GM12878 (cell line): ENCODE data around the gene SYK. TPM values are rescaled to one million over a fixed set of nuclear protein-coding genes. Genes with fewer than 3 reads are reported as not detected.

ENCODE experiments used
- ATAC-seq: fragments of 200-7000 bp; cut with Tn5 transposase; 3 replicates; pipeline ENCODE4 v1.9.1; 2020; ENCODE audit warnings: mild to moderate bottlenecking, moderate library complexity
- BruUV-seq: library from RNA; stranded (reverse); fragments of 400-500 nt; replicated peaks from 2 replicates; lab custom pipeline; 2021; lab: Mats Ljungman, UMichigan
- CTCF ChIA-PET: fragments of 300-600 bp; sonication (Branson Sonifier 250); formaldehyde crosslinking; extraction: SDS; loops from one replicate; lab custom pipeline; 2021; ENCODE audit warnings: inconsistent platforms; lab: Yijun Ruan, JAX
- POLR2A ChIA-PET: fragments of 350-600 bp; formaldehyde crosslinking; extraction: SDS; loops from one replicate; lab custom pipeline; 2021; ENCODE audit warnings: inconsistent platforms; lab: Charles Lee
- RAD21 ChIA-PET: fragments of 300-600 bp; sonication (Branson Sonifier 250); formaldehyde crosslinking; loops from one replicate; lab custom pipeline; 2023; ENCODE audit warnings: antibody characterized with exemption; ENCODE audit not compliant: unreplicated experiment; lab: Charles Lee
- SMC1A ChIA-PET: fragments of 300-600 bp; sonication (Branson Sonifier 250); formaldehyde crosslinking; loops from one replicate; lab custom pipeline; 2023; ENCODE audit not compliant: unreplicated experiment, uncharacterized antibody; lab: Charles Lee
- DNase-seq: peaks from one replicate; pipeline ENCODE4 v3.0.0-alpha.2; 2011; ENCODE audit warnings: low read depth, low spot score
- FAIRE-seq: peaks from 3 replicates; lab custom pipeline; 2011; peaks lifted over from hg19 to GRCh38; lab: Jason Lieb, UNC
- H2AFZ ChIP-seq: 2 replicates; pipeline ENCODE4 v1.6.0; 2011; ENCODE audit warnings: low read depth, low read length, control low read depth; ENCODE audit not compliant: control insufficient read depth
- H3K27ac ChIP-seq: 2 replicates; pipeline ENCODE4 v1.5.1; 2011; ENCODE audit warnings: control low read depth; ENCODE audit not compliant: control insufficient read depth, insufficient read depth
- H3K27me3 ChIP-seq, 2 experiments: replicated peaks in 1 of 2; 2 replicates each; pipeline versions ENCODE4 v1.6.0 to v1.6.1; 2011; ENCODE audit warnings: low read length in 1 of 2; ENCODE audit not compliant: control insufficient read depth in 2 of 2, insufficient read depth in 2 of 2
- H3K36me3 ChIP-seq, 2 experiments: 2 replicates each; pipeline ENCODE4 v1.5.1; 2011; ENCODE audit warnings: low read length in 1 of 2; ENCODE audit not compliant: control insufficient read depth in 2 of 2, insufficient read depth in 2 of 2
- H3K4me1 ChIP-seq: 2 replicates; pipeline ENCODE4 v1.6.1; 2011; ENCODE audit warnings: mild to moderate bottlenecking, low read length, moderate library complexity, mixed read lengths; ENCODE audit not compliant: control insufficient read depth, insufficient read depth
- H3K4me2 ChIP-seq: 2 replicates; pipeline ENCODE4 v1.6.0; 2011; ENCODE audit warnings: control low read depth; ENCODE audit not compliant: control insufficient read depth, insufficient read depth
- H3K4me3 ChIP-seq: fragments of 200-600 bp; sonication (generic); 2 replicates; pipeline ENCODE4 v1.5.1; 2016
- H3K79me2 ChIP-seq: 2 replicates; pipeline ENCODE4 v1.6.0; 2011; ENCODE audit warnings: low read length; ENCODE audit not compliant: control insufficient read depth, insufficient read depth
- H3K9ac ChIP-seq: 2 replicates; pipeline ENCODE4 v1.8.0; 2011; ENCODE audit warnings: low read length, control low read depth, mixed read lengths; ENCODE audit not compliant: control insufficient read depth, insufficient read depth
- H3K9me3 ChIP-seq: replicated peaks from 3 replicates; pipeline ENCODE4 v1.5.1; 2011; ENCODE audit warnings: mild to moderate bottlenecking, low read length; ENCODE audit not compliant: control insufficient read depth, insufficient read depth
- H4K20me1 ChIP-seq: 2 replicates; pipeline ENCODE4 v1.6.0; 2011; ENCODE audit not compliant: control insufficient read depth, insufficient read depth
- CHD1 ChIP-seq: IDR thresholded peaks from 2 replicates; pipeline ENCODE4 v1.6.1; 2012; ENCODE audit warnings: low read depth, low read length, improper control_type of control experiment
- ELK1 ChIP-seq: IDR thresholded peaks from 2 replicates; pipeline ENCODE4 v1.6.1; 2012; ENCODE audit warnings: low read depth, low read length, improper control_type of control experiment
- EP300 ChIP-seq, 2 experiments: fragments of 150-350 bp in 1 of 2; IDR thresholded peaks; 2 replicates each; pipeline ENCODE4 v1.6.1; 2011 to 2012; ENCODE audit warnings: low read depth in 2 of 2, low read length in 2 of 2, borderline replicate concordance in 1 of 2, improper control_type of control experiment in 1 of 2, inconsistent platforms in 1 of 2; ENCODE audit not compliant: control insufficient read depth in 1 of 2
- FOS ChIP-seq: IDR thresholded peaks from 3 replicates; pipeline ENCODE4 v1.6.1; 2011; ENCODE audit warnings: borderline replicate concordance; ENCODE audit not compliant: insufficient read length; ENCODE audit errors: extremely low read depth
- HDAC6 ChIP-seq: fragments of 200-600 bp; sonication (generic); IDR thresholded peaks from one replicate; pipeline ENCODE4 v1.8.0; 2017; ENCODE audit warnings: antibody characterized with exemption; ENCODE audit not compliant: unreplicated experiment
- IKZF1 ChIP-seq: fragments of 450-650 bp; conservative IDR thresholded peaks from 2 replicates; pipeline ENCODE4 v1.6.1; 2017; ENCODE audit warnings: antibody characterized with exemption, mild to moderate bottlenecking
- KAT2A ChIP-seq: conservative IDR thresholded peaks from 2 replicates; pipeline ENCODE4 v1.6.1; 2011; ENCODE audit warnings: low read depth, low read length; ENCODE audit not compliant: control insufficient read depth
- NFXL1 ChIP-seq: fragments of 450-650 bp; IDR thresholded peaks from 2 replicates; pipeline ENCODE4 v1.6.1; 2017; ENCODE audit warnings: antibody characterized with exemption, mild to moderate bottlenecking, borderline replicate concordance
- NFYB ChIP-seq: IDR thresholded peaks from 2 replicates; pipeline ENCODE4 v1.6.1; 2011; ENCODE audit warnings: low read depth, mild to moderate bottlenecking, low read length, improper control_type of control experiment, moderate library complexity; ENCODE audit not compliant: insufficient read depth
- NKRF ChIP-seq: fragments of 450-650 bp; conservative IDR thresholded peaks from 2 replicates; pipeline ENCODE4 v1.6.1; 2017; ENCODE audit warnings: mild to moderate bottlenecking, moderate library complexity
- RAD51 ChIP-seq: fragments of 450-650 bp; IDR thresholded peaks from 2 replicates; pipeline ENCODE4 v1.6.1; 2016; ENCODE audit warnings: moderate library complexity, mild to moderate bottlenecking, inconsistent platforms
- RB1 ChIP-seq: fragments of 450-650 bp; formaldehyde crosslinking; IDR thresholded peaks from 2 replicates; pipeline ENCODE4 v1.6.1; 2017; ENCODE audit warnings: mild to moderate bottlenecking, borderline replicate concordance
- SMAD5 ChIP-seq: IDR thresholded peaks from 2 replicates; pipeline ENCODE4 v1.6.1; 2016; ENCODE audit warnings: antibody characterized with exemption, low read depth
- SP1 ChIP-seq: IDR thresholded peaks from one replicate; pipeline ENCODE4 v1.6.1; 2011; ENCODE audit warnings: low read depth, low read length
- SUZ12 ChIP-seq: fragments of 200-600 bp; sonication (generic); IDR thresholded peaks from one replicate; pipeline ENCODE4 v1.6.1; 2018; ENCODE audit warnings: antibody characterized with exemption, mild to moderate bottlenecking; ENCODE audit not compliant: unreplicated experiment
- TCF7 ChIP-seq: IDR thresholded peaks from 2 replicates; pipeline ENCODE4 v1.6.1; 2014; ENCODE audit warnings: antibody characterized with exemption, borderline replicate concordance
- YY1 ChIP-seq: IDR thresholded peaks from 2 replicates; pipeline ENCODE4 v1.6.1; 2011; ENCODE audit warnings: low read depth, mild to moderate bottlenecking, low read length
- ZBTB11 ChIP-seq: fragments of 450-650 bp; formaldehyde crosslinking; IDR thresholded peaks from 2 replicates; pipeline ENCODE4 v1.5.0; 2022; ENCODE audit warnings: mild to moderate bottlenecking, missing genetic modification characterization
- ZNF207 ChIP-seq: fragments of 450-650 bp; IDR thresholded peaks from 2 replicates; pipeline ENCODE4 v1.6.1; 2014; ENCODE audit warnings: antibody characterized with exemption, mild to moderate bottlenecking, borderline replicate concordance
- WGBS: methylation state at CpG from one replicate; pipeline ENCODE4 v1.1.6; 2016; ENCODE audit warnings: low lambda C conversion rate; ENCODE audit not compliant: insufficient replicate concordance, insufficient coverage; ENCODE audit errors: missing lambda C conversion rate; 5-methylcytosine and 5-hydroxymethylcytosine counted together
- in situ Hi-C: fragments of 300-500 bp; cut with MboI; formaldehyde crosslinking; loops from 9 replicates; pipeline ENCODE4 v1.14.3; 2018; ENCODE audit warnings: mixed read lengths
- intact Hi-C: fragments of 100-400 bp; cut with micrococcal nuclease; formaldehyde crosslinking; loops from one replicate; pipeline ENCODE4 v1.14.2; 2022; ENCODE audit not compliant: unreplicated experiment
- polyA plus RNA-seq, 11 experiments: library from polyadenylated mRNA; depleted of rRNA in 4 of 11; unstranded in 6 of 11; stranded (reverse) in 5 of 11; fragments of >200 nt; fragmentation: Nextera tagmentation in 4 of 11; fragmentation: Illumina TruSeq in 1 of 11; extraction: Ambion mirVana in 4 of 11; extraction: Trizol in 1 of 11; gene quantifications; 1 replicate in 1 of 11; 2 replicates in 10 of 11; pipeline versions ENCODE4 v1.2.1 to v1.2.3, GENCODE V29; 2011 to 2016; ENCODE audit warnings: inconsistent platforms in 2 of 11, missing spikeins in 2 of 11, low read depth in 1 of 11
- total RNA-seq, 4 experiments: library from RNA; depleted of rRNA in 3 of 4; stranded (reverse); fragments of >200 nt in 3 of 4; fragmentation: Illumina TruSeq in 1 of 4; extraction: Trizol in 1 of 4; gene quantifications; 2 replicates each; pipeline versions ENCODE4 v1.2.1 to v1.2.3, GENCODE V29; 2013 to 2021

Gene SYK
- total and polyA plus RNA-seq, 10 of the 15 experiments (the other 5 are each of a cell fraction or from before 2014, with no cell fraction given): 6.5 to 135 (median 68.8) TPM

GRCh38 chr9:90861380-90861779, 59.8 kb downstream of the SYK start:
- FAIRE-seq (no peak), DNase-seq (no peak), ATAC-seq (no peak)
- SMC1A ChIA-PET: interaction anchor here (0.8 kb wide), 1 partner anchor 9 kb away, joined by 4 read pairs; no protein-coding TSS in a partner anchor
- H3K4me2 ChIP-seq: no peak overlapping the region
- intact Hi-C loops (no loop called here), in situ Hi-C loops (loop anchor here (10.0 to 25.0 kb wide), 2 partner anchors 717 to 1274 kb away; no protein-coding TSS in a partner anchor)
- H3K9me3 ChIP-seq: no peaks in the 10 kb centered on the region
- H3K4me3 ChIP-seq: no peak overlapping the region
- H3K4me1 ChIP-seq: no peaks in the 10 kb centered on the region
- BruUV-seq: no TSS peak
- CTCF ChIA-PET: interaction anchor here (1.5 kb wide), 1 partner anchor 9 kb away, joined by 6 read pairs; no protein-coding TSS in a partner anchor
- POLR2A ChIA-PET: no interaction called here
- H3K27me3 ChIP-seq: no peaks in the 10 kb centered on the region
- no peak overlapping the region for H3K9ac ChIP-seq
- WGBS: 35% methylated on average over 2 of the region's 2 CpGs
- H3K27ac ChIP-seq: no peak overlapping the region
- RAD21 ChIA-PET: no interaction called here
- H3K79me2 ChIP-seq: no peaks in the 10 kb centered on the region
- no peaks in the 10 kb centered on the region for H4K20me1 ChIP-seq
- no peak overlapping the region for H2AFZ ChIP-seq
- peaks cover 8 to 19% of the 10 kb centered on the region in 2 experiments; a peak in 3 of 4 replicates for H3K36me3 ChIP-seq
- TF ChIP-seq TCF7 (no peak), YY1 (no peak), HDAC6 (no peak), ZNF207 (no peak), EP300 (IDR thresholded peaks at IDR 0.05; ENCODE audit: borderline replicate concordance in 1 of 2, control insufficient read depth in 1 of 2, low read depth in 2 of 2, low read length in 2 of 2) (no peak), SP1 (no peak), NKRF (no peak), ELK1 (no peak), SMAD5 (no peak), ZBTB11 (CRISPR knock-in tag) (no peak), FOS (no peak), NFYB (no peak), RB1 (no peak), KAT2A (no peak), IKZF1 (no peak), SUZ12 (no peak), NFXL1 (no peak), CHD1 (no peak), RAD51 (no peak)
